Measurements from ENCODE around the gene CROCC2.

- TF ChIP-seq POLR2A (IDR thresholded peaks at IDR 0.05) (no peak), CTCF (IDR thresholded peaks at IDR 0.05) (no peak)
Measured at GRCh38 chr2:240965905-240966456, 59.8 kb downstream of the CROCC2 start.

Measured in lower leg skin (tissue), 3 donors.